GM12878 (cell line): ENCODE measurements around the gene UNC45B.

Source experiments
- ATF2 ChIP-seq: IDR thresholded peaks from 2 replicates; pipeline ENCODE4 v1.6.1; 2012; ENCODE audit warnings: low read length, inconsistent platforms
- ATF7 ChIP-seq: fragments of 450-650 bp; IDR thresholded peaks from 2 replicates; pipeline ENCODE4 v1.6.1; 2016; ENCODE audit warnings: low read depth, mild to moderate bottlenecking
- CTCF ChIP-seq, 3 experiments: IDR thresholded peaks in 2 of 3; conservative IDR thresholded peaks in 1 of 3; 2 replicates each; pipeline ENCODE4 v1.5.1; 2011; ENCODE audit warnings: low read depth in 3 of 3, low read length in 3 of 3, mild to moderate bottlenecking in 3 of 3, control low read depth in 2 of 3, moderate library complexity in 2 of 3, inconsistent platforms in 1 of 3, mixed read lengths in 1 of 3; ENCODE audit not compliant: control insufficient read depth in 2 of 3, insufficient read depth in 1 of 3; ENCODE audit errors: extremely low read depth in 1 of 3
- ETV6 ChIP-seq, 2 experiments: fragments of 450-650 bp in 1 of 2; IDR thresholded peaks in 1 of 2; conservative IDR thresholded peaks in 1 of 2; 2 replicates each; pipeline ENCODE4 v1.6.1; 2014; ENCODE audit warnings: antibody characterized with exemption in 1 of 2, borderline replicate concordance in 1 of 2, low read depth in 1 of 2, mild to moderate bottlenecking in 1 of 2, moderate library complexity in 1 of 2
- EZH2 ChIP-seq: IDR thresholded peaks from 2 replicates; pipeline ENCODE4 v1.6.1; 2012; ENCODE audit warnings: low read depth, mild to moderate bottlenecking, control low read depth, inconsistent platforms, low read length, borderline replicate concordance; ENCODE audit not compliant: control insufficient read depth
- LARP7 ChIP-seq: fragments of 450-650 bp; IDR thresholded peaks from 2 replicates; pipeline ENCODE4 v1.6.1; 2017; ENCODE audit warnings: mild to moderate bottlenecking
- NR2C1 ChIP-seq: fragments of 450-650 bp; IDR thresholded peaks from 2 replicates; pipeline ENCODE4 v1.6.1; 2017; ENCODE audit warnings: antibody characterized with exemption, mild to moderate bottlenecking, moderate library complexity
- RAD21 ChIP-seq: IDR thresholded peaks from 2 replicates; pipeline ENCODE4 v1.6.1; 2011; ENCODE audit warnings: mild to moderate bottlenecking, low read depth, low read length, moderate library complexity; ENCODE audit not compliant: insufficient read depth
- RAD51 ChIP-seq: fragments of 450-650 bp; IDR thresholded peaks from 2 replicates; pipeline ENCODE4 v1.6.1; 2016; ENCODE audit warnings: moderate library complexity, mild to moderate bottlenecking, inconsistent platforms
- RELA ChIP-seq: fragments of 450-650 bp; IDR thresholded peaks from 2 replicates; pipeline ENCODE4 v1.8.0; 2014; ENCODE audit warnings: borderline replicate concordance; ENCODE audit not compliant: partially characterized antibody
- SPI1 ChIP-seq: IDR thresholded peaks from 2 replicates; pipeline ENCODE4 v1.6.1; 2011; ENCODE audit warnings: low read depth, mild to moderate bottlenecking, low read length, moderate library complexity, borderline replicate concordance; ENCODE audit not compliant: insufficient read depth
- TCF12 ChIP-seq: IDR thresholded peaks from 2 replicates; pipeline ENCODE4 v1.6.1; 2011; ENCODE audit warnings: low read depth, mild to moderate bottlenecking, low read length
- USF2 ChIP-seq: IDR thresholded peaks from 2 replicates; pipeline ENCODE4 v1.6.1; 2011; ENCODE audit warnings: low read depth, low read length, improper control_type of control experiment, borderline replicate concordance
- TF ChIP-seq, protein P1 (sequence below): IDR thresholded peaks from 2 replicates; pipeline ENCODE4 v1.6.1; 2012; ENCODE audit warnings: improper control_type of control experiment, low read depth, low read length; ENCODE audit not compliant: insufficient replicate concordance

DNA sequence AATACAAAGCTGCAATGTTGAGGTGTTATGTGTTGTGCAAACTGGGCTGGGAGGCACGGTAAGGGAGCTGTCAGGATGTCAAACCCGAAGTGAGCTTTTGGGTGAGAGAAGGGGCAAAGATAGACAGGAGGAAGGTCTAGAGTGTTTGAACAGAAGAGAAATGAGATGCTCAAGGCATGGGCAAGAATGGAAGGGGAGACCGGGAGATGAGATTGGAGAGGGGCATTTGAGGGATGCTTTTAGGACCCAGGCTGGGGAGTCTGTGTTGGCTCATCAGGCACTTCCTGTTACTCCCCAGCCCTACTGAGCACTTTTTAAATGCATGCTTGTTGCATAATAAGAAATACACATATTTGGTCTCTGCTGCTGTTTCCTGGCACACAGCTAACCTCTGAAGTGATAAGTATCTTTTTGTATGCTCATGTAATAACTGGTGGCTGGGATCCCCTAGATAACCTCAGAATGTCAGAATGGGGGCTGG is 13.7 kb downstream of the UNC45B start:
- TF ChIP-seq CTCF (IDR thresholded peaks at IDR 0.05 in 2 of 3, conservative IDR thresholded peaks at IDR 0.05 in 1 of 3; ENCODE audit: control insufficient read depth in 2 of 3, extremely low read depth in 1 of 3, insufficient read depth in 1 of 3, low read depth in 3 of 3, low read length in 3 of 3): no peak
- no peak for TF ChIP-seq RELA
- TF ChIP-seq EZH2: no peak
- TF ChIP-seq, protein P1, sequence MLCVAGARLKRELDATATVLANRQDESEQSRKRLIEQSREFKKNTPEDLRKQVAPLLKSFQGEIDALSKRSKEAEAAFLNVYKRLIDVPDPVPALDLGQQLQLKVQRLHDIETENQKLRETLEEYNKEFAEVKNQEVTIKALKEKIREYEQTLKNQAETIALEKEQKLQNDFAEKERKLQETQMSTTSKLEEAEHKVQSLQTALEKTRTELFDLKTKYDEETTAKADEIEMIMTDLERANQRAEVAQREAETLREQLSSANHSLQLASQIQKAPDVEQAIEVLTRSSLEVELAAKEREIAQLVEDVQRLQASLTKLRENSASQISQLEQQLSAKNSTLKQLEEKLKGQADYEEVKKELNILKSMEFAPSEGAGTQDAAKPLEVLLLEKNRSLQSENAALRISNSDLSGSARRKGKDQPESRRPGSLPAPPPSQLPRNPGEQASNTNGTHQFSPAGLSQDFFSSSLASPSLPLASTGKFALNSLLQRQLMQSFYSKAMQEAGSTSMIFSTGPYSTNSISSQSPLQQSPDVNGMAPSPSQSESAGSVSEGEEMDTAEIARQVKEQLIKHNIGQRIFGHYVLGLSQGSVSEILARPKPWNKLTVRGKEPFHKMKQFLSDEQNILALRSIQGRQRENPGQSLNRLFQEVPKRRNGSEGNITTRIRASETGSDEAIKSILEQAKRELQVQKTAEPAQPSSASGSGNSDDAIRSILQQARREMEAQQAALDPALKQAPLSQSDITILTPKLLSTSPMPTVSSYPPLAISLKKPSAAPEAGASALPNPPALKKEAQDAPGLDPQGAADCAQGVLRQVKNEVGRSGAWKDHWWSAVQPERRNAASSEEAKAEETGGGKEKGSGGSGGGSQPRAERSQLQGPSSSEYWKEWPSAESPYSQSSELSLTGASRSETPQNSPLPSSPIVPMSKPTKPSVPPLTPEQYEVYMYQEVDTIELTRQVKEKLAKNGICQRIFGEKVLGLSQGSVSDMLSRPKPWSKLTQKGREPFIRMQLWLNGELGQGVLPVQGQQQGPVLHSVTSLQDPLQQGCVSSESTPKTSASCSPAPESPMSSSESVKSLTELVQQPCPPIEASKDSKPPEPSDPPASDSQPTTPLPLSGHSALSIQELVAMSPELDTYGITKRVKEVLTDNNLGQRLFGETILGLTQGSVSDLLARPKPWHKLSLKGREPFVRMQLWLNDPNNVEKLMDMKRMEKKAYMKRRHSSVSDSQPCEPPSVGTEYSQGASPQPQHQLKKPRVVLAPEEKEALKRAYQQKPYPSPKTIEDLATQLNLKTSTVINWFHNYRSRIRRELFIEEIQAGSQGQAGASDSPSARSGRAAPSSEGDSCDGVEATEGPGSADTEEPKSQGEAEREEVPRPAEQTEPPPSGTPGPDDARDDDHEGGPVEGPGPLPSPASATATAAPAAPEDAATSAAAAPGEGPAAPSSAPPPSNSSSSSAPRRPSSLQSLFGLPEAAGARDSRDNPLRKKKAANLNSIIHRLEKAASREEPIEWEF: no peak
- TF ChIP-seq USF2: no peak
- no peak for TF ChIP-seq ATF7
- TF ChIP-seq ATF2: no peak
- no peak for TF ChIP-seq LARP7
- TF ChIP-seq TCF12: no peak
- TF ChIP-seq SPI1: no peak
- TF ChIP-seq NR2C1: no peak
- TF ChIP-seq RAD51: no peak
- TF ChIP-seq ETV6 (conservative IDR thresholded peaks at IDR 0.05 in 1 of 2, IDR thresholded peaks at IDR 0.05 in 1 of 2; ENCODE audit: borderline replicate concordance in 1 of 2, low read depth in 1 of 2): no peak
- no peak for TF ChIP-seq RAD21
